Panc1 (cell line): ENCODE results near the gene EFNA5. TPM values are rescaled to one million over a fixed set of nuclear protein-coding genes. Genes with fewer than 3 reads are reported as not detected.
A peak's percentile ranks its signal among the peaks of the same experiment; 100 is the strongest.

Source experiments
- ATAC-seq: fragments of 200-7000 bp; cut with Tn5 transposase; 2 replicates; pipeline ENCODE4 v1.9.1; 2020; ENCODE audit warnings: mild to moderate bottlenecking, moderate library complexity
- BruUV-seq: library from RNA; stranded (reverse); fragments of 400-500 nt; replicated peaks from 2 replicates; lab custom pipeline; 2021; lab: Mats Ljungman, UMichigan
- CTCF ChIA-PET: fragments of 300-600 bp; sonication (Branson Sonifier 250); formaldehyde crosslinking; loops from one replicate; lab custom pipeline; 2022; ENCODE audit warnings: antibody characterized with exemption; lab: Charles Lee
- POLR2A ChIA-PET: fragments of 300-600 bp; sonication (Branson Sonifier 250); formaldehyde crosslinking; loops from one replicate; lab custom pipeline; 2022; ENCODE audit warnings: antibody characterized with exemption; lab: Charles Lee
- DNase-seq: peaks from one replicate; pipeline ENCODE4 v3.0.0-alpha.2; 2010; ENCODE audit warnings: low read depth, low spot score
- H3K27ac ChIP-seq: 2 replicates; pipeline ENCODE4 v1.5.1; 2011; ENCODE audit warnings: mild to moderate bottlenecking, low read length, inconsistent platforms
- H3K27me3 ChIP-seq: fragments of 200-500 bp; sonication (Bioruptor generic); 2 replicates; pipeline ENCODE4 v1.6.0; 2014; ENCODE audit warnings: low read length, inconsistent platforms; ENCODE audit not compliant: control insufficient read depth, insufficient read depth
- H3K36me3 ChIP-seq: fragments of 200-500 bp; sonication (Bioruptor generic); 2 replicates; pipeline ENCODE4 v1.5.1; 2014; ENCODE audit warnings: inconsistent platforms, mild to moderate bottlenecking, low read length, moderate library complexity; ENCODE audit not compliant: control insufficient read depth, insufficient read depth
- H3K4me1 ChIP-seq: 2 replicates; pipeline ENCODE4 v1.5.1; 2011; ENCODE audit warnings: inconsistent platforms, mild to moderate bottlenecking, low read length, moderate library complexity; ENCODE audit not compliant: control insufficient read depth, insufficient read depth
- H3K4me3 ChIP-seq, 2 experiments: 2 replicates each; pipeline ENCODE4 v1.5.1; 2011 to 2012; ENCODE audit warnings: low read depth in 2 of 2, low read length in 2 of 2, mild to moderate bottlenecking in 2 of 2, inconsistent platforms in 1 of 2, moderate library complexity in 1 of 2
- H3K9me3 ChIP-seq: fragments of 200-500 bp; sonication (Bioruptor generic); 2 replicates; pipeline ENCODE4 v1.5.1; 2014; ENCODE audit warnings: low read depth, mild to moderate bottlenecking, inconsistent platforms, low read length, moderate library complexity; ENCODE audit not compliant: control insufficient read depth, insufficient read depth
- CTCF ChIP-seq: fragments of 450-650 bp; IDR thresholded peaks from 2 replicates; pipeline ENCODE4 v1.5.1; 2017; ENCODE audit warnings: mild to moderate bottlenecking
- POLR2AphosphoS5 ChIP-seq: IDR thresholded peaks from 2 replicates; pipeline ENCODE4 v1.6.1; 2012; ENCODE audit warnings: mild to moderate bottlenecking, low read depth, low read length, moderate library complexity
- REST ChIP-seq, 2 experiments: IDR thresholded peaks; 2 replicates each; pipeline ENCODE4 v1.6.1; 2011 to 2012; ENCODE audit warnings: low read depth in 2 of 2, control low read depth in 1 of 2, low read length in 1 of 2, mild to moderate bottlenecking in 1 of 2, moderate library complexity in 1 of 2; ENCODE audit not compliant: insufficient read depth in 1 of 2
- SIN3A ChIP-seq: IDR thresholded peaks from 2 replicates; pipeline ENCODE4 v1.6.1; 2012; ENCODE audit warnings: low read depth, mild to moderate bottlenecking, low read length, moderate library complexity, borderline replicate concordance; ENCODE audit not compliant: insufficient read depth
- TCF7L2 ChIP-seq: IDR thresholded peaks from 2 replicates; pipeline ENCODE4 v1.6.1; 2011; ENCODE audit warnings: mild to moderate bottlenecking, low read depth, low read length, inconsistent platforms
- in situ Hi-C: cut with HindIII; loops from 2 replicates; pipeline ENCODE4 v1.10.0; 2016; ENCODE audit warnings: low sequenced_read_pairs, low pct_unique_long_range_greater_than_20kb
- intact Hi-C: fragments of 100-400 bp; cut with micrococcal nuclease; formaldehyde crosslinking; loops from one replicate; pipeline ENCODE4 v1.10.0; 2022; ENCODE audit not compliant: unreplicated experiment
- total RNA-seq: library from RNA; stranded (reverse); gene quantifications from one replicate; pipeline ENCODE4 v1.2.1, GENCODE V29; 2021; ENCODE audit not compliant: unreplicated experiment

Gene EFNA5
- total RNA-seq, 1 experiment from 2014 or later = 30.5 TPM

- Histone ChIP-seq H3K4me3 (no peak overlapping the region), H3K36me3 (no peaks in the 10 kb centered on the region), H3K9me3 (no peaks in the 10 kb centered on the region), H3K27me3 (no peaks in the 10 kb centered on the region), H3K4me1 (peaks cover 13% of the 10 kb centered on the region), H3K27ac (peak overlapping the region; percentile 25; the same call in 1 of the 2 replicates)
- TF ChIP-seq CTCF = no peak
- no peak for TF ChIP-seq SIN3A
- no peak for TF ChIP-seq TCF7L2
- no peak for TF ChIP-seq POLR2AphosphoS5
- TF ChIP-seq REST (IDR thresholded peaks at IDR 0.05; ENCODE audit: insufficient read depth in 1 of 2, low read depth in 2 of 2, low read length in 1 of 2) = no peak
- ChIA-PET POLR2A (no interaction called here), CTCF (no interaction called here)
- intact Hi-C loops = no loop called here
- BruUV-seq = no TSS peak
- ATAC-seq (peak; percentile 73; the same call in 1 of the 2 replicates), DNase-seq (no peak)
- in situ Hi-C loops = no loop called here
These were observed 147.6 kb downstream of the EFNA5 start for GRCh38 chr5:107523029-107523680.

GRCh38 chr5:107522456-107522855 is 148.3 kb downstream of the EFNA5 start:
- intact Hi-C loops (no loop called here), in situ Hi-C loops (no loop called here)
- H3K27me3 ChIP-seq = no peaks in the 10 kb centered on the region
- ChIA-PET CTCF (no interaction called here), POLR2A (no interaction called here)
- no peaks in the 10 kb centered on the region for H3K36me3 ChIP-seq
- TF ChIP-seq POLR2AphosphoS5 = no peak
- no peak for TF ChIP-seq REST (IDR thresholded peaks at IDR 0.05; ENCODE audit: insufficient read depth in 1 of 2, low read depth in 2 of 2, low read length in 1 of 2)
- no peak for TF ChIP-seq CTCF
- no peak for TF ChIP-seq TCF7L2
- TF ChIP-seq SIN3A = no peak
- no peak overlapping the region for H3K27ac ChIP-seq
- H3K9me3 ChIP-seq = no peaks in the 10 kb centered on the region
- ATAC-seq (no peak), DNase-seq (no peak)
- no peak overlapping the region for H3K4me3 ChIP-seq
- no TSS peak for BruUV-seq
- H3K4me1 ChIP-seq = peaks cover 13% of the 10 kb centered on the region
